CD4-positive, alpha-beta memory T cell (primary cell): ENCODE results near the gene CLCNKA. TPM values are rescaled to one million over a fixed set of nuclear protein-coding genes. Genes with fewer than 3 reads are reported as not detected.
"Not testable (repeated sequence)": the region's sequence is repeated elsewhere in the genome, so short reads cannot be mapped to it uniquely, and the experiment has no call there.

Source experiments
- CTCF ChIA-PET: fragments of 350-600 bp; sonication (Branson Sonifier 250); formaldehyde crosslinking; loops from one replicate; lab custom pipeline; 2021; ENCODE audit warnings: inconsistent platforms; ENCODE audit not compliant: partially characterized antibody; lab: Charles Lee
- POLR2A ChIA-PET: fragments of 350-600 bp; sonication (Branson Sonifier 250); formaldehyde crosslinking; loops from one replicate; lab custom pipeline; 2021; ENCODE audit not compliant: partially characterized antibody; lab: Charles Lee
- DNase-seq, 5 donors: peaks; one replicate each; pipeline versions ENCODE4 v3.0.0 to v3.0.0-alpha.2; 2020 to 2022; ENCODE audit warnings: mixed read lengths in 1 of 5
- H3K27ac ChIP-seq: one replicate; pipeline ENCODE4 v1.7.0; 2013; ENCODE audit warnings: low read depth, low read length
- H3K27me3 ChIP-seq: 2 replicates; pipeline ENCODE4 v1.7.0; 2013; ENCODE audit warnings: mild to moderate bottlenecking, low read length, moderate library complexity; ENCODE audit not compliant: insufficient read depth
- H3K36me3 ChIP-seq: 2 replicates; pipeline ENCODE4 v1.7.0; 2013; ENCODE audit warnings: mild to moderate bottlenecking, low read length, moderate library complexity; ENCODE audit not compliant: insufficient read depth
- H3K4me1 ChIP-seq: 2 replicates; pipeline ENCODE4 v1.7.0; 2013; ENCODE audit warnings: mild to moderate bottlenecking, low read length, moderate library complexity; ENCODE audit not compliant: insufficient read depth
- H3K4me3 ChIP-seq, 2 donors: one replicate each; pipeline ENCODE4 v1.7.0; 2013; ENCODE audit warnings: low read length in 2 of 2, mild to moderate bottlenecking in 1 of 2
- H3K9me3 ChIP-seq, 2 donors: one replicate each; pipeline ENCODE4 v1.7.0; 2013; ENCODE audit warnings: low read length in 2 of 2, control low read depth in 1 of 2; ENCODE audit not compliant: control insufficient read depth in 1 of 2
- H3K27ac Mint-ChIP-seq, 7 donors: one replicate each; pipeline ENCODE4 v1.8.0; 2020 to 2021; ENCODE audit warnings: mixed read lengths in 7 of 7, mild to moderate bottlenecking in 6 of 7, inconsistent platforms in 3 of 7, moderate library complexity in 3 of 7
- H3K27me3 Mint-ChIP-seq, 2 donors: one replicate each; pipeline ENCODE4 v1.8.0; 2020 to 2021; ENCODE audit warnings: mixed read lengths in 2 of 2
- H3K36me3 Mint-ChIP-seq, 2 donors: one replicate each; pipeline ENCODE4 v1.8.0; 2020 to 2021; ENCODE audit warnings: mixed read lengths in 2 of 2, inconsistent platforms in 1 of 2, mild to moderate bottlenecking in 1 of 2
- H3K4me1 Mint-ChIP-seq, 4 donors: one replicate each; pipeline ENCODE4 v1.8.0; 2020 to 2021; ENCODE audit warnings: mixed read lengths in 4 of 4, mild to moderate bottlenecking in 1 of 4
- H3K4me3 Mint-ChIP-seq, 8 donors: one replicate each; pipeline ENCODE4 v1.8.0; 2020 to 2021; ENCODE audit warnings: mixed read lengths in 8 of 8, mild to moderate bottlenecking in 7 of 8, moderate library complexity in 6 of 8, inconsistent platforms in 3 of 8
- H3K9me3 Mint-ChIP-seq, 8 donors: one replicate each; pipeline ENCODE4 v1.8.0; 2020 to 2021; ENCODE audit warnings: mixed read lengths in 8 of 8, mild to moderate bottlenecking in 5 of 8, inconsistent platforms in 3 of 8, moderate library complexity in 1 of 8
- intact Hi-C: fragments of 100-400 bp; cut with micrococcal nuclease; formaldehyde crosslinking; loops from one replicate; pipeline ENCODE4 v1.15.1; 2023
- polyA plus RNA-seq, 2 donors: library from polyadenylated mRNA; unstranded; fragments of 300-500 nt; fragmentation: Illumina TruSeq; gene quantifications; one replicate each; pipeline ENCODE4 v1.2.3, GENCODE V29; 2021
- total RNA-seq, 2 experiments: library from RNA; stranded (reverse); gene quantifications; one replicate each; pipeline ENCODE4 v1.2.3, GENCODE V29; 2021

The CLCNKA gene
- total and polyA plus RNA-seq, 4 experiments from 2014 or later: not detected

- peak in 1 of 5 donors; percentile 22 for DNase-seq
- H3K9me3 Mint-ChIP-seq: no peaks in the 10 kb centered on the region
- peaks cover 7% of the 10 kb centered on the region for H3K4me1 ChIP-seq
- H3K36me3 Mint-ChIP-seq: no peaks in the 10 kb centered on the region
- no peaks in the 10 kb centered on the region for H3K27me3 ChIP-seq
- CTCF ChIA-PET: no interaction called here
- H3K9me3 ChIP-seq: no peaks in the 10 kb centered on the region
- POLR2A ChIA-PET: no interaction called here
- H3K4me3 ChIP-seq: no peak overlapping the region
- no peak overlapping the region for H3K27ac Mint-ChIP-seq
- H3K27ac ChIP-seq: no peak overlapping the region
- H3K27me3 Mint-ChIP-seq: peaks cover 11 to 20% of the 10 kb centered on the region in 2 donors
- no peaks in the 10 kb centered on the region for H3K36me3 ChIP-seq
- no peak overlapping the region for H3K4me3 Mint-ChIP-seq
- intact Hi-C loops: no loop called here
- H3K4me1 Mint-ChIP-seq: peaks cover 0 to 4% (median 2%) of the 10 kb centered on the region in 4 donors
These were observed 9.7 kb downstream of the CLCNKA start for GRCh38 chr1:16031551-16031950.

GRCh38 chr1:16032388-16033102 is 10.7 kb downstream of the CLCNKA start:
- Mint-ChIP-seq H3K27me3 (peaks cover 12 to 20% of the 10 kb centered on the region in 2 donors), H3K4me1 (peaks cover 0 to 4% (median 2%) of the 10 kb centered on the region in 4 donors), H3K9me3 (no peaks in the 10 kb centered on the region), H3K36me3 (no peaks in the 10 kb centered on the region), H3K27ac (peak overlapping the region in 1 of 7 donors; percentile 47), H3K4me3 (no peak overlapping the region)
- Histone ChIP-seq H3K4me3 (no peak overlapping the region), H3K4me1 (no peaks in the 10 kb centered on the region), H3K36me3 (no peaks in the 10 kb centered on the region), H3K9me3 (no peaks in the 10 kb centered on the region), H3K27me3 (no peaks in the 10 kb centered on the region), H3K27ac (no peak overlapping the region)
- DNase-seq: peak in 4 of 5 donors; percentile 15 to 52 (median 27)
- POLR2A ChIA-PET: no interaction called here
- CTCF ChIA-PET: interaction anchor here (0.5 kb wide), 1 partner anchor 218 kb away, joined by 3 read pairs; no protein-coding TSS in a partner anchor
- intact Hi-C loops: no loop called here

- peak in 1 of 5 donors; percentile 8 for DNase-seq
- POLR2A ChIA-PET, CTCF ChIA-PET, H3K4me3 Mint-ChIP-seq, H3K4me3 ChIP-seq, H3K4me1 ChIP-seq, H3K27ac Mint-ChIP-seq, H3K4me1 Mint-ChIP-seq, H3K9me3 ChIP-seq, H3K36me3 Mint-ChIP-seq, H3K9me3 Mint-ChIP-seq, H3K27me3 ChIP-seq, H3K27ac ChIP-seq, H3K36me3 ChIP-seq, intact Hi-C loops: not testable (repeated sequence)
- peaks cover 12 to 15% of the 10 kb centered on the region in 2 donors for H3K27me3 Mint-ChIP-seq
These were observed 11.3 kb downstream of the CLCNKA start for GRCh38 chr1:16033103-16033632.

DNA sequence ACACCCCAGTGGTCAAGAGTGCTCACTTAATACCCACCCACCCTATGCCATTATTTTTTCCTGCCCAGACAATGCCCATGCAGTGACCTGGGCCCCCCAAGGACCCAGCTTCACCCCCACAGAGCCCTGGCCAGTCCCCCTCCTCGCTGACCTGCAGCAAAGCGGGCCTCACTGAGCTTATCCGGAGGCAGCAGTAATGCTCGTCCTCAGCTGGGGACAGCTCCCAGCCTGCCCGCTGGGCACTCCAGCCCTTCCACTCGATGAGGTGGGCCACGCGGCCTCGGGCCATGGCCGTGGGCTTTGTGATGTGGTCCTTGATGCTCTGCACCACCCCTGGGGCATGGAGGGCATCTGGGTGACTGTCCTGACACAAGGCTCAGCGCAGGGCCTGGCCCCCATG is 14.6 kb downstream of the CLCNKA start:
- CTCF ChIA-PET: interaction anchor here (1.3 to 1.4 kb wide), 2 partner anchors 19 to 27 kb away, joined by 3 read pairs; no protein-coding TSS in a partner anchor
- intact Hi-C loops, H3K27ac ChIP-seq, H3K36me3 Mint-ChIP-seq, POLR2A ChIA-PET, H3K27me3 Mint-ChIP-seq, H3K4me1 ChIP-seq, H3K9me3 ChIP-seq, H3K36me3 ChIP-seq, H3K4me3 Mint-ChIP-seq, H3K4me3 ChIP-seq, H3K9me3 Mint-ChIP-seq, H3K27ac Mint-ChIP-seq, H3K4me1 Mint-ChIP-seq, H3K27me3 ChIP-seq: not testable (repeated sequence)
- peak in 1 of 5 donors; percentile 2 for DNase-seq

DNA sequence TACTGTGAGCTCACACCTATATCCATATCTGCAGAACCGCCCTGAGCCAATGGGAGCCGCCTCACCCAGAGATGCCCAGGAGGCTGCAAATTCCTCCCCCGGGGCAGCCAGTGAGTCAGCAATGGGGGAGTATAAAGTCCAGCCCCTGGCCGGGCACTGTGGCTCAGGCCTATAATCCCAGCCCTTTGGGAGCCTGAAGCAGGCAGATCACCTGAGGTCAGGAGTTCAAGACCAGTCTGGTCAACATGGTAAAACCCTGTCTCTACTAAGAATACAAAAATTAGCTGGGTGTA is 16.7 kb downstream of the CLCNKA start:
- POLR2A ChIA-PET: no interaction called here
- Mint-ChIP-seq H3K36me3 (no peaks in the 10 kb centered on the region), H3K27me3 (peaks cover 3 to 5% of the 10 kb centered on the region in 2 donors), H3K4me1 (no peaks in the 10 kb centered on the region), H3K27ac (no peak overlapping the region), H3K9me3 (peaks cover 0 to 1% (median 0%) of the 10 kb centered on the region in 8 donors), H3K4me3 (no peak overlapping the region)
- DNase-seq: peak in 1 of 5 donors; percentile 24
- no peaks in the 10 kb centered on the region for H3K9me3 ChIP-seq
- CTCF ChIA-PET: interaction anchor here (1.1 kb wide), 1 partner anchor 31 kb away, joined by 3 read pairs; no protein-coding TSS in a partner anchor
- H3K27ac ChIP-seq: no peak overlapping the region
- H3K36me3 ChIP-seq: no peaks in the 10 kb centered on the region
- intact Hi-C loops: no loop called here
- H3K4me3 ChIP-seq: no peak overlapping the region
- H3K4me1 ChIP-seq: no peaks in the 10 kb centered on the region
- no peaks in the 10 kb centered on the region for H3K27me3 ChIP-seq

DNA sequence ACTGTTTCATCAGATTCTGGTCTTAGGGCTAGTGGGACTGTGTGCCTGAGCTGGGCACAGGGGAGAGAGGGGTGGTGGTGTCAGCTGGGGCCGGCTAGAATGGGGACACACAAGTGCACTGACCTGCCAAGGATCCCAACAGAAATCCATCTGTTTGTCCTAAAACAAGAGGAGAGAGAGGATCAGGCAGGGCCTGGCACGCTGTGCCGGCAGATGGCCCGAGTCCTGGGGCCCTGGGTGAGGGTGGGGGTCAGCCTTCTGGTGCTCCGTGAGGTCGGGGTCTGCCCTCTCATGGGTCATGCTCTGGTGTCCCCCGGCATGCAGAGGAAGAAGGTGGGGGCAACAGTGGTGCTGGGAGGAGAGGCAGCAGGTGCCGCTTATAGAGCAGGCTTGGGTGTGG is 18.0 kb downstream of the CLCNKA start:
- H3K4me3 ChIP-seq, H3K27me3 ChIP-seq, H3K4me1 Mint-ChIP-seq, H3K27ac ChIP-seq, H3K36me3 Mint-ChIP-seq, H3K9me3 Mint-ChIP-seq, H3K9me3 ChIP-seq, CTCF ChIA-PET, H3K4me3 Mint-ChIP-seq, H3K4me1 ChIP-seq, H3K27me3 Mint-ChIP-seq, H3K36me3 ChIP-seq, intact Hi-C loops, POLR2A ChIA-PET, H3K27ac Mint-ChIP-seq: not testable (repeated sequence)
- DNase-seq: peak in 1 of 5 donors; percentile 3

- no peak overlapping the region for H3K4me3 ChIP-seq
- no peak overlapping the region for H3K27ac ChIP-seq
- no peaks in the 10 kb centered on the region for H3K36me3 ChIP-seq
- H3K9me3 Mint-ChIP-seq: peaks cover 0 to 1% (median 0%) of the 10 kb centered on the region in 8 donors
- intact Hi-C loops: no loop called here
- no peak for DNase-seq
- no peaks in the 10 kb centered on the region for H3K9me3 ChIP-seq
- no peak overlapping the region for H3K27ac Mint-ChIP-seq
- ChIA-PET CTCF (interaction anchor here (1.5 kb wide), 2 partner anchors 31 to 249 kb away, joined by 3 read pairs; no protein-coding TSS in a partner anchor), POLR2A (no interaction called here)
- H3K36me3 Mint-ChIP-seq: no peaks in the 10 kb centered on the region
- peaks cover 3 to 8% of the 10 kb centered on the region in 2 donors for H3K27me3 Mint-ChIP-seq
- no peaks in the 10 kb centered on the region for H3K4me1 ChIP-seq
- no peaks in the 10 kb centered on the region for H3K27me3 ChIP-seq
- H3K4me3 Mint-ChIP-seq: no peak overlapping the region
- H3K4me1 Mint-ChIP-seq: no peaks in the 10 kb centered on the region
These were observed 19.4 kb downstream of the CLCNKA start for GRCh38 chr1:16041200-16041599.
